Sigmoid colon (tissue), 7 donors: Measurements from ENCODE around the gene MS4A2. TPM values are rescaled to one million over a fixed set of nuclear protein-coding genes. Genes with fewer than 3 reads are reported as not detected.

Source experiments
- DNase-seq: peaks from one replicate; pipeline ENCODE4 v3.0.0-alpha.2; 2019
- H3K27ac ChIP-seq, 4 donors: fragments of 200-600 bp; sonication (generic); one replicate each; pipeline ENCODE4 v1.5.1; 2016 to 2019; ENCODE audit warnings: mild to moderate bottlenecking in 1 of 4
- H3K27me3 ChIP-seq, 3 donors: fragments of 200-600 bp; sonication (generic); one replicate each; pipeline ENCODE4 v1.5.1; 2019; ENCODE audit warnings: mild to moderate bottlenecking in 1 of 3
- H3K36me3 ChIP-seq, 4 donors: fragments of 200-600 bp; sonication (generic); one replicate each; pipeline ENCODE4 v1.5.1; 2016 to 2019
- H3K4me1 ChIP-seq, 4 donors: fragments of 200-600 bp; sonication (generic); one replicate each; pipeline ENCODE4 v1.5.1; 2017 to 2019
- H3K4me3 ChIP-seq, 4 donors: fragments of 200-600 bp; sonication (generic); one replicate each; pipeline ENCODE4 v1.5.1; 2017 to 2019; ENCODE audit warnings: mild to moderate bottlenecking in 2 of 4, moderate library complexity in 1 of 4
- H3K9me3 ChIP-seq, 4 donors: fragments of 200-600 bp in 3 of 4; sonication (generic) in 3 of 4; one replicate each; pipeline versions ENCODE4 v1.5.1 to v1.6.1; 2013 to 2019
- CTCF ChIP-seq, 4 experiments: fragments of 450-650 bp in 3 of 4; fragments of 200-600 bp in 1 of 4; IDR thresholded peaks; one replicate each; pipeline ENCODE4 v1.5.1; 2016 to 2019; ENCODE audit warnings: antibody characterized with exemption in 4 of 4, mild to moderate bottlenecking in 3 of 4, moderate library complexity in 2 of 4
- EP300 ChIP-seq, 4 donors: sonication (generic); formaldehyde crosslinking; IDR thresholded peaks; one replicate each; pipeline ENCODE4 v1.6.1; 2017; ENCODE audit warnings: antibody characterized with exemption in 4 of 4
- POLR2A ChIP-seq, 2 donors: fragments of 450-650 bp; IDR thresholded peaks; one replicate each; pipeline ENCODE4 v1.6.1; 2016; ENCODE audit warnings: antibody characterized with exemption in 2 of 2, mild to moderate bottlenecking in 2 of 2, moderate library complexity in 2 of 2
- POLR2AphosphoS5 ChIP-seq, 4 donors: sonication (generic); formaldehyde crosslinking; IDR thresholded peaks; one replicate each; pipeline ENCODE4 v1.6.1; 2017; ENCODE audit warnings: antibody characterized with exemption in 4 of 4
- WGBS, 2 donors: extraction: QIAGEN DNeasy Blood & Tissue Kit; methylation state at CpG; one replicate each; pipeline ENCODE4 v1.1.7; 2013; 5-methylcytosine and 5-hydroxymethylcytosine counted together
- intact Hi-C: fragments of 100-400 bp; cut with DNase I; formaldehyde crosslinking; loops from one replicate; pipeline ENCODE4 v1.15.1; 2023
- polyA plus RNA-seq, 3 donors: library from polyadenylated mRNA; stranded (reverse); fragments of 200-250 nt; gene quantifications; one replicate each; pipeline ENCODE4 v1.2.3, GENCODE V29; 2013
- total RNA-seq, 4 donors: library from RNA; depleted of rRNA; stranded (reverse); fragments of >200 nt; gene quantifications; one replicate each; pipeline ENCODE4 v1.1.0, GENCODE V29; 2016
- donor health status: healthy with polysubstance abuse.
- donor health status: Bipolar disorder and iron deficiency.
- donor health status: healthy.

The MS4A2 gene
- total and polyA plus RNA-seq, 7 donors, result 0.26 to 2.5 (median 1.2) TPM; not detected in 2

DNA sequence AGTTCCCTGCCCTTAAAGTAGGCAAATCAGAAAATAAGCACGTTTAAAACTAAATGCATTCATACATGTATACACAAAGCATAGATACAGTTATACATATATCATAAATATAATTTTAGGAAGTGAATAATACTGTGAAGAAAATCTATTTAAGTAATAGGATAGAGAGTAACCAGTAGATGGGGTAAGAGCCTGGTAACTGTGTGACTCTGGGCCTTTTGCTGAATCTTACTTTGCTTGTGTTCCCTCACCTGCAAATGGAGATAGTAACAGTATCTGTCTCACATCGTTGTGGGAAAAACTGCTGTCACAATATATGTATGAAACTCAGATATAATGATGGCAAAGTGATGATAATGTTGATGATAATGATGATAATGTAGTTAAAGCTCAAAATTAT, 29.9 kb downstream of the MS4A2 start:
- 70 to 77% methylated on average over 2 of the region's 2 CpGs for WGBS, 2 donors
- TF ChIP-seq EP300 (IDR thresholded peaks at IDR 0.05), result no peak
- TF ChIP-seq POLR2A (IDR thresholded peaks at IDR 0.05), result no peak
- no peak for TF ChIP-seq POLR2AphosphoS5 (IDR thresholded peaks at IDR 0.05)
- no peak for TF ChIP-seq CTCF (IDR thresholded peaks at IDR 0.05)
- Histone ChIP-seq H3K36me3 (no peaks in the 10 kb centered on the region), H3K9me3 (no peaks in the 10 kb centered on the region), H3K4me1 (no peaks in the 10 kb centered on the region), H3K27ac (no peak overlapping the region), H3K4me3 (no peak overlapping the region), H3K27me3 (no peaks in the 10 kb centered on the region)
- intact Hi-C loops, result no loop called here
- DNase-seq, result no peak

DNA sequence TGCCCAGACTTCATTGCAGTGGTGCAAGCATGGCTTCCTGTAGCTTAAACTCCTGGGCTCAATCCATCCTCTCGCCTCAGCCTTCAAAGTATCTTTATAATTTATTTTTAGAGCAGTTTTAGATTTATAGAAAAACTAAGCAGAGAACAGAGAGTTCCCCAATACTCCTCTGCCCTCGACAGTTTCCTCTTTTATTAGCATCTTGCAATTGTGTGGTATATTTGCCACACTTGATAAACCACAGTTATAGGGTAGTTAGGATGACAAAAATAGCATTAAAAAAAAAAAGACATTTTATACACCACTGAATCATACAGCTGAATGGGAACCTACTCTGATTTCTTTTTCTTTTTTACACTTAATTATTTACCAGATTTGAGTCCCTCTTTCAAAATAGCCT, 31.2 kb downstream of the MS4A2 start:
- Histone ChIP-seq H3K27me3 (no peaks in the 10 kb centered on the region), H3K4me3 (no peak overlapping the region), H3K9me3 (no peaks in the 10 kb centered on the region), H3K27ac (no peak overlapping the region), H3K4me1 (no peaks in the 10 kb centered on the region), H3K36me3 (no peaks in the 10 kb centered on the region)
- intact Hi-C loops, result no loop called here
- DNase-seq, result no peak
- WGBS, 2 donors, result 50 to 73% methylated on average over 2 of the region's 2 CpGs
- no peak for TF ChIP-seq EP300 (IDR thresholded peaks at IDR 0.05)
- TF ChIP-seq POLR2A (IDR thresholded peaks at IDR 0.05), result no peak
- TF ChIP-seq POLR2AphosphoS5 (IDR thresholded peaks at IDR 0.05), result no peak
- no peak for TF ChIP-seq CTCF (IDR thresholded peaks at IDR 0.05)

- WGBS, 2 donors, result 80 to 81% methylated on average over 2 of the region's 2 CpGs
- Histone ChIP-seq H3K36me3 (no peaks in the 10 kb centered on the region), H3K9me3 (no peaks in the 10 kb centered on the region), H3K4me3 (no peak overlapping the region), H3K27ac (no peak overlapping the region), H3K27me3 (no peaks in the 10 kb centered on the region), H3K4me1 (no peaks in the 10 kb centered on the region)
- intact Hi-C loops, result no loop called here
- no peak for TF ChIP-seq POLR2AphosphoS5 (IDR thresholded peaks at IDR 0.05)
- no peak for TF ChIP-seq POLR2A (IDR thresholded peaks at IDR 0.05)
- no peak for TF ChIP-seq EP300 (IDR thresholded peaks at IDR 0.05)
- no peak for TF ChIP-seq CTCF (IDR thresholded peaks at IDR 0.05)
- DNase-seq, result no peak
Observed at GRCh38 chr11:60121264-60121663, 32.8 kb downstream of the MS4A2 start.

- TF ChIP-seq POLR2A (IDR thresholded peaks at IDR 0.05), result no peak
- H3K36me3 ChIP-seq, result no peaks in the 10 kb centered on the region
- H3K27me3 ChIP-seq, result no peaks in the 10 kb centered on the region
- DNase-seq, result no peak
- no peak overlapping the region for H3K4me3 ChIP-seq
- no peak overlapping the region for H3K27ac ChIP-seq
- no peaks in the 10 kb centered on the region for H3K4me1 ChIP-seq
- intact Hi-C loops, result no loop called here
- WGBS, 2 donors, result 67 to 81% methylated on average over 3 of the region's 3 CpGs
- H3K9me3 ChIP-seq, result no peaks in the 10 kb centered on the region
Observed at GRCh38 chr11:60122414-60123036, 34.1 kb downstream of the MS4A2 start.

DNA sequence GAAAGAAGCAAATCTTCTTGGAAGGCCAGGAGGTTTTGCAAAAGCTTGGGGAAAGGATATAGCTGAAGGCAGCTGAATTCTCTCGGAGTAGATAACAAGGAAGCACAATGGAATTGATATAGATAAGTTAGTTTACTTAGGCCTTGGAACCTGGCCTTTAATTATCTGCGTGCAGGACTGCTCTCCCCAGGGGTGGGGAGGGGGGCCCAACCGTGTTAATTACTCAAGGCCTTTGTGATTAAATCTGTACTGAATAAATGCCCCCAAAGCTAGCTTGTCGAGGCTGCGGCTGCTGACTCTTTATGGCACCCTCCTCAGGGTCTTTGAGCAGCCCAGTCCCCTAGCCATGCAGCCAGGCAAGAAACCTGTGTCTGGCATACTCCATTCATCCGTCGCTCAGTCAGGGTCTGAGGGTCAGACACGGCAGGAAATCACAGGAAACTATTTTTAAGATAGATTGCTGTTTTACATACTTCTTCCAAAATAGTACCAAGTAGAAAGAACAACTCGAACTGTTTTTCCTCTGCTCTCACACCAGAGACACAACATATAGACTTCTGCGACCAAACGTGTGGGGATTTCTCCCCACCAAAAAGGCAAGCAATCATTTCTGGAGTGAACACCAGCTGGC, 36.5 kb downstream of the MS4A2 start:
- WGBS, 2 donors, result 61 to 68% methylated on average over 11 of the region's 11 CpGs

More for the DNA sequence above, 36.5 kb downstream of the MS4A2 start:
- no peak overlapping the region for H3K4me3 ChIP-seq
- H3K27me3 ChIP-seq, result no peaks in the 10 kb centered on the region
- no peaks in the 10 kb centered on the region for H3K4me1 ChIP-seq
- intact Hi-C loops, result no loop called here
- TF ChIP-seq CTCF (IDR thresholded peaks at IDR 0.05) (no peak), POLR2AphosphoS5 (IDR thresholded peaks at IDR 0.05) (no peak), EP300 (IDR thresholded peaks at IDR 0.05) (no peak), POLR2A (IDR thresholded peaks at IDR 0.05) (no peak)
- DNase-seq, result no peak
- no peaks in the 10 kb centered on the region for H3K36me3 ChIP-seq
- no peaks in the 10 kb centered on the region for H3K9me3 ChIP-seq
- no peak overlapping the region for H3K27ac ChIP-seq
